SK-N-SH (cell line): Measurements from ENCODE around the gene PDE8A. TPM values are rescaled to one million over a fixed set of nuclear protein-coding genes. Genes with fewer than 3 reads are reported as not detected.

ENCODE experiments used
- CTCF ChIA-PET: fragments of 300-600, 350-600 bp; formaldehyde crosslinking; extraction: SDS; loops from one replicate; lab custom pipeline; 2021; lab: Yijun Ruan, JAX
- POLR2A ChIA-PET: fragments of 350-600 bp; sonication (Branson Sonifier 250); formaldehyde crosslinking; extraction: SDS; loops from one replicate; lab custom pipeline; 2020; ENCODE audit warnings: antibody characterized with exemption, inconsistent platforms; lab: Yijun Ruan, JAX
- DNase-seq: peaks from one replicate; pipeline ENCODE4 v3.0.0; 2012
- H2AFZ ChIP-seq: fragments of 200-600 bp; sonication (generic); 2 replicates; pipeline ENCODE4 v1.8.1; 2016; ENCODE audit warnings: antibody characterized with exemption, mild to moderate bottlenecking, low read depth
- H3F3A ChIP-seq: fragments of 200-600 bp; sonication (generic); replicated peaks from 2 replicates; pipeline ENCODE3; 2016; ENCODE audit warnings: antibody characterized with exemption, mild to moderate bottlenecking; ENCODE audit not compliant: insufficient read depth
- H3K27ac ChIP-seq, 2 experiments: fragments of 200-500 bp in 1 of 2; fragments of 200-600 bp in 1 of 2; sonication (Bioruptor generic) in 1 of 2; sonication (generic), shearing (Covaris generic) in 1 of 2; 2 replicates each; pipeline versions ENCODE4 v1.5.1 to v1.6.1; 2014 to 2016; ENCODE audit warnings: low read depth in 2 of 2, inconsistent platforms in 1 of 2, low read length in 1 of 2, mild to moderate bottlenecking in 1 of 2, mixed read lengths in 1 of 2
- H3K27me3 ChIP-seq: fragments of 200-600 bp; sonication (generic), shearing (Covaris generic); 2 replicates; pipeline ENCODE4 v1.6.1; 2016; ENCODE audit warnings: mixed run types; ENCODE audit not compliant: insufficient read depth
- H3K36me3 ChIP-seq, 2 experiments: fragments of 200-500 bp in 1 of 2; fragments of 200-600 bp in 1 of 2; sonication (Bioruptor generic) in 1 of 2; sonication (generic) in 1 of 2; replicated peaks in 1 of 2; 2 replicates each; pipeline versions ENCODE3 to v1.5.1; 2014 to 2016; ENCODE audit warnings: low read length in 1 of 2, mild to moderate bottlenecking in 1 of 2; ENCODE audit not compliant: insufficient read depth in 2 of 2, control insufficient read depth in 1 of 2
- H3K4me1 ChIP-seq, 2 experiments: fragments of 200-500 bp in 1 of 2; fragments of 200-600 bp in 1 of 2; sonication (Bioruptor generic) in 1 of 2; sonication (generic), shearing (Covaris generic) in 1 of 2; 2 replicates each; pipeline versions ENCODE4 v1.5.1 to v1.6.1; 2014 to 2016; ENCODE audit warnings: low read depth in 1 of 2, low read length in 1 of 2, mixed run types in 1 of 2; ENCODE audit not compliant: insufficient read depth in 2 of 2, control insufficient read depth in 1 of 2
- H3K4me2 ChIP-seq: fragments of 200-600 bp; sonication (generic), shearing (Covaris generic); 2 replicates; pipeline ENCODE4 v1.6.1; 2017; ENCODE audit warnings: mixed run types
- H3K4me3 ChIP-seq, 2 experiments: fragments of 200-500 bp in 1 of 2; fragments of 200-600 bp in 1 of 2; sonication (Bioruptor generic) in 1 of 2; sonication (generic), shearing (Covaris generic) in 1 of 2; 2 replicates each; pipeline versions ENCODE4 v1.5.1 to v1.8.1; 2014 to 2016; ENCODE audit warnings: low read depth in 2 of 2, inconsistent platforms in 1 of 2, low read length in 1 of 2, mild to moderate bottlenecking in 1 of 2, mixed read lengths in 1 of 2, moderate library complexity in 1 of 2
- H3K79me2 ChIP-seq: fragments of 200-600 bp; sonication (generic); 2 replicates; pipeline ENCODE4 v1.8.1; 2017; ENCODE audit warnings: mild to moderate bottlenecking; ENCODE audit not compliant: insufficient read depth
- H3K9ac ChIP-seq: fragments of 200-600 bp; sonication (generic); 2 replicates; pipeline ENCODE4 v1.6.1; 2017; ENCODE audit warnings: mixed run types
- H3K9me2 ChIP-seq: fragments of 200-600 bp; sonication (generic); 2 replicates; pipeline ENCODE4 v1.6.1; 2017; ENCODE audit warnings: mixed run types
- H3K9me3 ChIP-seq: fragments of 200-600 bp; sonication (generic); 2 replicates; pipeline ENCODE4 v1.6.1; 2017; ENCODE audit warnings: mixed run types, mild to moderate bottlenecking, moderate library complexity
- H4K20me1 ChIP-seq: fragments of 200-600 bp; sonication (generic); 2 replicates; pipeline ENCODE4 v1.6.1; 2017; ENCODE audit warnings: mild to moderate bottlenecking, mixed run types; ENCODE audit not compliant: insufficient read depth
- CHD2 ChIP-seq: fragments of 150-350 bp; IDR thresholded peaks from 2 replicates; pipeline ENCODE4 v1.6.1; 2018; ENCODE audit warnings: low read length; ENCODE audit not compliant: partially characterized antibody
- CTCF ChIP-seq: fragments of 200-600 bp; sonication (generic); IDR thresholded peaks from 2 replicates; pipeline ENCODE4 v1.6.1; 2017; ENCODE audit warnings: antibody characterized with exemption, mild to moderate bottlenecking, moderate library complexity
- ELF1 ChIP-seq: IDR thresholded peaks from 2 replicates; pipeline ENCODE4 v1.4.0; 2012
- EP300 ChIP-seq, 2 experiments: IDR thresholded peaks; 2 replicates each; pipeline versions ENCODE4 v1.4.0 to v1.6.1; 2012; ENCODE audit warnings: borderline replicate concordance in 1 of 2, low read depth in 1 of 2, low read length in 1 of 2
- EZH2phosphoT487 ChIP-seq: fragments of 200-600 bp; sonication (generic); IDR thresholded peaks from 2 replicates; pipeline ENCODE4 v1.6.1; 2017; ENCODE audit warnings: low read depth, mixed run types, mild to moderate bottlenecking, antibody characterized with exemption, moderate library complexity, borderline replicate concordance
- FOXJ3 ChIP-seq: sonication (generic); formaldehyde crosslinking; IDR thresholded peaks from 2 replicates; pipeline ENCODE4 v1.5.1; 2020; ENCODE audit warnings: mild to moderate bottlenecking, missing genetic modification reagents
- GABPA ChIP-seq: IDR thresholded peaks from 2 replicates; pipeline ENCODE4 v1.4.0; 2012; ENCODE audit warnings: low read depth, mild to moderate bottlenecking
- GATA2 ChIP-seq: sonication (generic); formaldehyde crosslinking; IDR thresholded peaks from 2 replicates; pipeline ENCODE4 v1.5.0; 2020; ENCODE audit warnings: mild to moderate bottlenecking, missing genetic modification reagents
- MEF2A ChIP-seq: IDR thresholded peaks from 2 replicates; pipeline ENCODE4 v1.4.0; 2012; ENCODE audit warnings: low read depth, borderline replicate concordance
- MXI1 ChIP-seq: IDR thresholded peaks from 2 replicates; pipeline ENCODE4 v1.6.1; 2012; ENCODE audit warnings: mild to moderate bottlenecking, low read depth, low read length, improper control_type of control experiment
- NFIC ChIP-seq: IDR thresholded peaks from 2 replicates; pipeline ENCODE4 v1.4.0; 2012; ENCODE audit warnings: borderline replicate concordance
- POLR2AphosphoS5 ChIP-seq: IDR thresholded peaks from 2 replicates; pipeline ENCODE4 v1.6.1; 2012; ENCODE audit warnings: low read depth, low read length
- RCOR1 ChIP-seq: fragments of 150-350 bp; IDR thresholded peaks from 2 replicates; pipeline ENCODE4 v1.6.1; 2017; ENCODE audit warnings: antibody characterized with exemption, low read length
- RFX5 ChIP-seq: IDR thresholded peaks from 2 replicates; pipeline ENCODE4 v1.6.1; 2012; ENCODE audit warnings: mild to moderate bottlenecking, improper control_type of control experiment, low read length
- RXRA ChIP-seq: IDR thresholded peaks from 2 replicates; pipeline ENCODE4 v1.4.0; 2012; ENCODE audit warnings: low read depth, mild to moderate bottlenecking, borderline replicate concordance
- SIN3A ChIP-seq: IDR thresholded peaks from 2 replicates; pipeline ENCODE4 v1.6.1; 2012; ENCODE audit warnings: low read depth, mild to moderate bottlenecking, low read length, moderate library complexity, borderline replicate concordance
- USF1 ChIP-seq: IDR thresholded peaks from 2 replicates; pipeline ENCODE4 v1.4.0; 2012; ENCODE audit warnings: low read depth, borderline replicate concordance
- USF2 ChIP-seq: fragments of 150-350 bp; IDR thresholded peaks from 2 replicates; pipeline ENCODE4 v1.6.1; 2017; ENCODE audit warnings: antibody characterized with exemption, low read length, low read depth, borderline replicate concordance
- YY1 ChIP-seq: IDR thresholded peaks from 2 replicates; pipeline ENCODE4 v1.4.0; 2012; ENCODE audit warnings: low read depth, mild to moderate bottlenecking
- WGBS: methylation state at CpG from one replicate; pipeline ENCODE4 v1.1.6; 2017; ENCODE audit warnings: low lambda C conversion rate; 5-methylcytosine and 5-hydroxymethylcytosine counted together
- polyA plus RNA-seq, 3 experiments: library from polyadenylated mRNA; depleted of rRNA; stranded (reverse); fragments of >200 nt; gene quantifications; 2 replicates each; pipeline ENCODE4 v1.2.3, GENCODE V29; 2012
- TF ChIP-seq, protein P1 (sequence below): IDR thresholded peaks from 2 replicates; pipeline ENCODE4 v1.6.1; 2012; ENCODE audit warnings: mild to moderate bottlenecking, low read depth, low read length, moderate library complexity
- TF ChIP-seq, protein P2 (sequence below): IDR thresholded peaks from 2 replicates; pipeline ENCODE4 v1.4.0; 2012; ENCODE audit warnings: low read depth
- TF ChIP-seq, protein P3 (sequence below): fragments of 150-350 bp; IDR thresholded peaks from 2 replicates; pipeline ENCODE4 v1.6.1; 2016; ENCODE audit warnings: mild to moderate bottlenecking, low read depth, low read length

The PDE8A gene
- polyA plus RNA-seq, 1 of the 3 experiments (the other 2 are of a cell fraction) = 13.4 TPM

GRCh38 chr15:84980196-84981053 is 1.2 kb upstream of the PDE8A start:
- Histone ChIP-seq H3K9me3 (no peaks in the 10 kb centered on the region), H2AFZ (peak overlapping the region; percentile 90), H3K79me2 (peaks cover 33% of the 10 kb centered on the region), H3F3A (no peaks in the 10 kb centered on the region), H3K27ac (peak overlapping the region; percentile 88 to 89), H3K9ac (peak overlapping the region; percentile 80), H3K4me1 (peaks cover 0 to 6% of the 10 kb centered on the region in 2 experiments; a peak in 3 of 4 replicates), H3K4me2 (peak overlapping the region; percentile 82), H3K9me2 (no peaks in the 10 kb centered on the region), H3K4me3 (peak overlapping the region; percentile 87 to 88), H3K36me3 (no peaks in the 10 kb centered on the region), H4K20me1 (peaks cover 13% of the 10 kb centered on the region; the same call in 1 of the 2 replicates), H3K27me3 (no peaks in the 10 kb centered on the region)
- WGBS = under 1% methylated on average over 32 of the region's 66 CpGs
- CTCF ChIA-PET = interaction anchor here (0.7 to 3.5 kb wide), 12 partner anchors 11 to 393 kb away, joined by 3 to 19 read pairs (median 4); no protein-coding TSS in a partner anchor
- peak; percentile 88 for DNase-seq
- POLR2A ChIA-PET = interaction anchor here (1.0 to 1.4 kb wide), 3 partner anchors 25 to 410 kb away, joined by 3 to 4 read pairs (median 3); no protein-coding TSS in a partner anchor
- TF ChIP-seq FOXJ3 (CRISPR knock-in tag) (no peak), CHD2 (peak; percentile 37), EZH2phosphoT487 (no peak), GATA2 (CRISPR knock-in tag) (no peak), POLR2AphosphoS5 (0 out of 2 replicates have a peak, but pooled peaks have one; percentile 14), EP300 (IDR thresholded peaks at IDR 0.05; ENCODE audit: borderline replicate concordance in 1 of 2, low read depth in 1 of 2, low read length in 1 of 2) (peak in 1 of 2 experiments; percentile 41; a peak in 1 of 4 replicates), MXI1 (0 out of 2 replicates have a peak, but pooled peaks have one; percentile 29), RCOR1 (0 out of 2 replicates have a peak, but pooled peaks have one; percentile 64), NFIC (0 out of 2 replicates have a peak, but pooled peaks have one; percentile 34), GABPA (no peak), RXRA (no peak), RFX5 (no peak), SIN3A (0 out of 2 replicates have a peak, but pooled peaks have one; percentile 20), MEF2A (no peak), CTCF (no peak), YY1 (peak; percentile 71; the same call in 1 of the 2 replicates), ELF1 (no peak), USF1 (peak; percentile 64; the same call in 1 of the 2 replicates), USF2 (no peak)
- TF ChIP-seq, protein P1, sequence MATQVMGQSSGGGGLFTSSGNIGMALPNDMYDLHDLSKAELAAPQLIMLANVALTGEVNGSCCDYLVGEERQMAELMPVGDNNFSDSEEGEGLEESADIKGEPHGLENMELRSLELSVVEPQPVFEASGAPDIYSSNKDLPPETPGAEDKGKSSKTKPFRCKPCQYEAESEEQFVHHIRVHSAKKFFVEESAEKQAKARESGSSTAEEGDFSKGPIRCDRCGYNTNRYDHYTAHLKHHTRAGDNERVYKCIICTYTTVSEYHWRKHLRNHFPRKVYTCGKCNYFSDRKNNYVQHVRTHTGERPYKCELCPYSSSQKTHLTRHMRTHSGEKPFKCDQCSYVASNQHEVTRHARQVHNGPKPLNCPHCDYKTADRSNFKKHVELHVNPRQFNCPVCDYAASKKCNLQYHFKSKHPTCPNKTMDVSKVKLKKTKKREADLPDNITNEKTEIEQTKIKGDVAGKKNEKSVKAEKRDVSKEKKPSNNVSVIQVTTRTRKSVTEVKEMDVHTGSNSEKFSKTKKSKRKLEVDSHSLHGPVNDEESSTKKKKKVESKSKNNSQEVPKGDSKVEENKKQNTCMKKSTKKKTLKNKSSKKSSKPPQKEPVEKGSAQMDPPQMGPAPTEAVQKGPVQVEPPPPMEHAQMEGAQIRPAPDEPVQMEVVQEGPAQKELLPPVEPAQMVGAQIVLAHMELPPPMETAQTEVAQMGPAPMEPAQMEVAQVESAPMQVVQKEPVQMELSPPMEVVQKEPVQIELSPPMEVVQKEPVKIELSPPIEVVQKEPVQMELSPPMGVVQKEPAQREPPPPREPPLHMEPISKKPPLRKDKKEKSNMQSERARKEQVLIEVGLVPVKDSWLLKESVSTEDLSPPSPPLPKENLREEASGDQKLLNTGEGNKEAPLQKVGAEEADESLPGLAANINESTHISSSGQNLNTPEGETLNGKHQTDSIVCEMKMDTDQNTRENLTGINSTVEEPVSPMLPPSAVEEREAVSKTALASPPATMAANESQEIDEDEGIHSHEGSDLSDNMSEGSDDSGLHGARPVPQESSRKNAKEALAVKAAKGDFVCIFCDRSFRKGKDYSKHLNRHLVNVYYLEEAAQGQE = no peak
- TF ChIP-seq, protein P2, sequence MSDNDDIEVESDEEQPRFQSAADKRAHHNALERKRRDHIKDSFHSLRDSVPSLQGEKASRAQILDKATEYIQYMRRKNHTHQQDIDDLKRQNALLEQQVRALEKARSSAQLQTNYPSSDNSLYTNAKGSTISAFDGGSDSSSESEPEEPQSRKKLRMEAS = peak; percentile 83
- TF ChIP-seq, protein P3, sequence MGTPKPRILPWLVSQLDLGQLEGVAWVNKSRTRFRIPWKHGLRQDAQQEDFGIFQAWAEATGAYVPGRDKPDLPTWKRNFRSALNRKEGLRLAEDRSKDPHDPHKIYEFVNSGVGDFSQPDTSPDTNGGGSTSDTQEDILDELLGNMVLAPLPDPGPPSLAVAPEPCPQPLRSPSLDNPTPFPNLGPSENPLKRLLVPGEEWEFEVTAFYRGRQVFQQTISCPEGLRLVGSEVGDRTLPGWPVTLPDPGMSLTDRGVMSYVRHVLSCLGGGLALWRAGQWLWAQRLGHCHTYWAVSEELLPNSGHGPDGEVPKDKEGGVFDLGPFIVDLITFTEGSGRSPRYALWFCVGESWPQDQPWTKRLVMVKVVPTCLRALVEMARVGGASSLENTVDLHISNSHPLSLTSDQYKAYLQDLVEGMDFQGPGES = no peak
